Activated T-helper 2 cell treated with anti-CD3 and anti-CD28 coated beads, Interferon-gamma antibody, Interleukin-2, Interleukin-4, amounts not matched to agents 10 μg/mL and 5 μg/mL and 100 μg/mL, durations not matched to agents 14 hours and 24 hours and 36 hours (primary cell): ENCODE data around the gene SLC6A4. TPM values are rescaled to one million over a fixed set of nuclear protein-coding genes. Genes with fewer than 3 reads are reported as not detected.
"Not testable (repeated sequence)": the region's sequence is repeated elsewhere in the genome, so short reads cannot be mapped to it uniquely, and the experiment has no call there.

Source experiments
- DNase-seq: peaks from one replicate; pipeline ENCODE4 v3.0.0; 2021; ENCODE audit warnings: low spot score
- H3K27ac Mint-ChIP-seq: one replicate; pipeline ENCODE4 v1.8.0; 2021; ENCODE audit warnings: mixed read lengths
- H3K27me3 Mint-ChIP-seq: one replicate; pipeline ENCODE4 v1.8.0; 2021; ENCODE audit warnings: low read depth, mixed read lengths
- H3K36me3 Mint-ChIP-seq: one replicate; pipeline ENCODE4 v1.8.0; 2021; ENCODE audit warnings: low read depth, mixed read lengths
- H3K4me1 Mint-ChIP-seq: one replicate; pipeline ENCODE4 v1.8.0; 2021; ENCODE audit warnings: low read depth, mixed read lengths
- H3K4me3 Mint-ChIP-seq: one replicate; pipeline ENCODE4 v1.8.0; 2021; ENCODE audit warnings: low read depth, mild to moderate bottlenecking, moderate library complexity, mixed read lengths
- H3K9me3 Mint-ChIP-seq: one replicate; pipeline ENCODE4 v1.8.0; 2021; ENCODE audit warnings: mixed read lengths
- intact Hi-C: fragments of 100-400 bp; cut with micrococcal nuclease; formaldehyde crosslinking; loops from one replicate; pipeline ENCODE4 v1.15.1; 2023
- total RNA-seq: library from RNA; stranded (reverse); gene quantifications from 2 replicates; pipeline ENCODE4 v1.2.3, GENCODE V29; 2022

The SLC6A4 gene
- total RNA-seq, 1 donor from 2014 or later = not detected

- H3K36me3 Mint-ChIP-seq = no peaks in the 10 kb centered on the region
- H3K4me3 Mint-ChIP-seq = no peak overlapping the region
- peaks cover 5% of the 10 kb centered on the region for H3K4me1 Mint-ChIP-seq
- intact Hi-C loops = no loop called here
- H3K9me3 Mint-ChIP-seq = no peaks in the 10 kb centered on the region
- peaks cover 12% of the 10 kb centered on the region for H3K27me3 Mint-ChIP-seq
- no peak overlapping the region for H3K27ac Mint-ChIP-seq
- no peak for DNase-seq
Observed at GRCh38 chr17:30209930-30210329, 25.6 kb downstream of the SLC6A4 start.

GRCh38 chr17:30208214-30208613 is 27.3 kb downstream of the SLC6A4 start:
- peaks cover 5% of the 10 kb centered on the region for H3K4me1 Mint-ChIP-seq
- peaks cover 12% of the 10 kb centered on the region for H3K27me3 Mint-ChIP-seq
- no peaks in the 10 kb centered on the region for H3K9me3 Mint-ChIP-seq
- H3K27ac Mint-ChIP-seq = no peak overlapping the region
- intact Hi-C loops = no loop called here
- H3K4me3 Mint-ChIP-seq = no peak overlapping the region
- no peak for DNase-seq
- no peaks in the 10 kb centered on the region for H3K36me3 Mint-ChIP-seq

GRCh38 chr17:30207655-30208054 is 27.8 kb downstream of the SLC6A4 start:
- H3K36me3 Mint-ChIP-seq = no peaks in the 10 kb centered on the region
- H3K4me3 Mint-ChIP-seq = no peak overlapping the region
- peaks cover 5% of the 10 kb centered on the region for H3K4me1 Mint-ChIP-seq
- peaks cover 12% of the 10 kb centered on the region for H3K27me3 Mint-ChIP-seq
- no peak overlapping the region for H3K27ac Mint-ChIP-seq
- intact Hi-C loops = no loop called here
- no peak for DNase-seq
- H3K9me3 Mint-ChIP-seq = no peaks in the 10 kb centered on the region

- Mint-ChIP-seq H3K4me1 (peaks cover 5% of the 10 kb centered on the region), H3K27ac (no peak overlapping the region), H3K4me3 (no peak overlapping the region), H3K27me3 (peaks cover 14% of the 10 kb centered on the region), H3K36me3 (no peaks in the 10 kb centered on the region), H3K9me3 (no peaks in the 10 kb centered on the region)
- intact Hi-C loops = no loop called here
- DNase-seq = no peak
Observed at GRCh38 chr17:30203471-30203981, 32.0 kb downstream of the SLC6A4 start.

GRCh38 chr17:30200656-30201055 is 34.8 kb downstream of the SLC6A4 start:
- H3K27me3 Mint-ChIP-seq, DNase-seq, H3K27ac Mint-ChIP-seq, H3K4me3 Mint-ChIP-seq, intact Hi-C loops, H3K36me3 Mint-ChIP-seq, H3K4me1 Mint-ChIP-seq, H3K9me3 Mint-ChIP-seq: not testable (repeated sequence)

- no peaks in the 10 kb centered on the region for H3K36me3 Mint-ChIP-seq
- no peaks in the 10 kb centered on the region for H3K9me3 Mint-ChIP-seq
- no peak overlapping the region for H3K27ac Mint-ChIP-seq
- H3K4me3 Mint-ChIP-seq = no peak overlapping the region
- H3K27me3 Mint-ChIP-seq = peaks cover 7% of the 10 kb centered on the region
- H3K4me1 Mint-ChIP-seq = no peaks in the 10 kb centered on the region
- no peak for DNase-seq
- intact Hi-C loops = no loop called here
Observed at GRCh38 chr17:30200106-30200505, 35.4 kb downstream of the SLC6A4 start.

GRCh38 chr17:30199600-30199999 is 35.9 kb downstream of the SLC6A4 start:
- intact Hi-C loops = no loop called here

GRCh38 chr17:30197416-30197815 is 38.1 kb downstream of the SLC6A4 start:
- intact Hi-C loops = no loop called here
- no peaks in the 10 kb centered on the region for H3K36me3 Mint-ChIP-seq
- H3K27me3 Mint-ChIP-seq = peaks cover 20% of the 10 kb centered on the region
- H3K27ac Mint-ChIP-seq = no peak overlapping the region
- no peak overlapping the region for H3K4me3 Mint-ChIP-seq
- H3K4me1 Mint-ChIP-seq = no peaks in the 10 kb centered on the region
- no peaks in the 10 kb centered on the region for H3K9me3 Mint-ChIP-seq
- DNase-seq = no peak

More at GRCh38 chr17:30199600-30199999, 35.9 kb downstream of the SLC6A4 start:
- Mint-ChIP-seq H3K27me3 (peaks cover 10% of the 10 kb centered on the region), H3K36me3 (no peaks in the 10 kb centered on the region), H3K4me1 (no peaks in the 10 kb centered on the region), H3K9me3 (no peaks in the 10 kb centered on the region), H3K27ac (no peak overlapping the region), H3K4me3 (no peak overlapping the region)
- DNase-seq = no peak

GRCh38 chr17:30196504-30196903 is 39.0 kb downstream of the SLC6A4 start:
- Mint-ChIP-seq H3K27me3 (peaks cover 20% of the 10 kb centered on the region), H3K36me3 (no peaks in the 10 kb centered on the region), H3K27ac (no peak overlapping the region), H3K4me1 (no peaks in the 10 kb centered on the region), H3K4me3 (no peak overlapping the region), H3K9me3 (no peaks in the 10 kb centered on the region)
- intact Hi-C loops = no loop called here
- DNase-seq = no peak

- Mint-ChIP-seq H3K9me3 (no peaks in the 10 kb centered on the region), H3K27me3 (peaks cover 12% of the 10 kb centered on the region), H3K36me3 (peaks cover 7% of the 10 kb centered on the region), H3K4me3 (no peak overlapping the region), H3K4me1 (no peaks in the 10 kb centered on the region), H3K27ac (no peak overlapping the region)
- intact Hi-C loops = no loop called here
- DNase-seq = no peak
Observed at GRCh38 chr17:30191072-30191471, 44.4 kb downstream of the SLC6A4 start.

- no peak for DNase-seq
- Mint-ChIP-seq H3K27me3 (peaks cover 4% of the 10 kb centered on the region), H3K4me1 (no peaks in the 10 kb centered on the region), H3K27ac (no peak overlapping the region), H3K36me3 (peaks cover 22% of the 10 kb centered on the region), H3K9me3 (no peaks in the 10 kb centered on the region), H3K4me3 (no peak overlapping the region)
- intact Hi-C loops = no loop called here
Observed at GRCh38 chr17:30188211-30188939, 47.1 kb downstream of the SLC6A4 start.

- intact Hi-C loops = no loop called here
Observed at GRCh38 chr17:30187573-30187972, 47.9 kb downstream of the SLC6A4 start.

GRCh38 chr17:30186761-30187160 is 48.7 kb downstream of the SLC6A4 start:
- intact Hi-C loops = no loop called here
- Mint-ChIP-seq H3K27me3 (no peaks in the 10 kb centered on the region), H3K27ac (no peak overlapping the region), H3K4me3 (no peak overlapping the region), H3K4me1 (no peaks in the 10 kb centered on the region), H3K9me3 (no peaks in the 10 kb centered on the region), H3K36me3 (peaks cover 27% of the 10 kb centered on the region)
- DNase-seq = no peak

More at GRCh38 chr17:30187573-30187972, 47.9 kb downstream of the SLC6A4 start:
- Mint-ChIP-seq H3K27me3 (no peaks in the 10 kb centered on the region), H3K9me3 (no peaks in the 10 kb centered on the region), H3K4me1 (no peaks in the 10 kb centered on the region), H3K4me3 (no peak overlapping the region), H3K36me3 (peaks cover 27% of the 10 kb centered on the region), H3K27ac (no peak overlapping the region)
- DNase-seq = no peak
